GM18520 (cell line): ENCODE data around the gene ENTPD8.

ENCODE experiments used
- ATAC-seq: cut with Tn5 transposase; IDR thresholded peaks from one replicate; pipeline ENCODE4 v1.9.1; 2021; ENCODE audit not compliant: unreplicated experiment

ENTPD8 gene

DNA sequence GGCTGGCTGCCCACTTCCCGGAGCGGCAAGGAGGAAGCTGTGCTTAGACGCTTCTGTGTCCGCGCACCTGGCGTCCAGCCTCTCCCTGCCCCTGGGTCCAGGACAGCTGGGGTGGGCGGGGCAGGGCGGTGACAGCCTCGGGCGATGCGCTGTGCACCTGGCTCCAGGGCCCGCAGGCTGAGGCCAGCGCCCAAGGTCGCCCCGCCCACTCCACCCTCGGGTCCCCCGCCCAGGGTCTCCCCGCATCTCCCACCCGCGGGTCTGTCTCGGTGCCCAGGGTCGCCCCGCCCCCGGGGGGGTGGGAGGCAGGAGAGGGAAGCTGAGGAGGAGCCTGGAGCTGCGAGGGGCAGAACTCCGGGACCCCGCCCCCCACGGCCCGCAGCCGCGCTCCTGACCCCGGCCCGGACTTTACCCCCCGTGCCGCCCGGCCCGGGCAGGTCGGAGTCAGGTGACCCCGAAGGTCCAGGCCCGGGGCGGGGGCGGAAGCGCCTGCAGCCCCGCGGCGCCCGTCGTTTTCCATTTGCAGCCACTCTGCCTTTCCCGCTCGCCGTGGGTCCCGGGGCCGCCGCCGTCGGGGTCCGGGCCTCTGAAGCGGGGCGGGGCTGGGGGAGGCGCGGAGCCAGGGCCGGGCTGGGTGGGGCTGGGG is at the start of gene ENTPD8:
TSS of gene ENTPD8 (minus strand) at position 69 of the 646 bp plus-strand sequence. CDS start 3,072 bp downstream, outside the sequence.
- ATAC-seq = no peak

GRCh38 chr9:137490532-137491186 is 49.5 kb upstream of the ENTPD8 start:
- ATAC-seq = no peak

DNA sequence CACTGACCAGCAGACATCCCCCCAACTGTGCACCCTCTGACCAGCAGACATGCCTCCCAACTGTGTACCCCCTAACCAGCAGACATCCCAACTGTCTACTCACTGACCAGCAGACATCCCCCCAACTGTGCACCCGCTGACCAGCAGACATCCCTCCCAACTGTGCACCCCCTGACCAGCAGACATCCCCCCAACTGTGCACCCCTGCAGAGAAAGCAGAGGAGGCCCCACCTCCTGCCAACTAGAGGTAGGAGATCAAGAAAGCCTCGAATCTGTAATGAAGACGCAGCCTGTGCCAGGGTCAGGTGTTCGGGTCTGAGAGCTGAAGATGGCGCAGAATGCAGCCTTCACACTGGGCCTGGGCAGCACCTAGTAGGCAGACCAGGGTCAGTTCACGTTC is 47.7 kb upstream of the ENTPD8 start:
- no peak for ATAC-seq

- ATAC-seq = no peak
Observed at GRCh38 chr9:137488327-137488653, 47.1 kb upstream of the ENTPD8 start.

GRCh38 chr9:137487454-137488326 is 46.5 kb upstream of the ENTPD8 start:
- ATAC-seq = no peak

GRCh38 chr9:137486545-137487453 is 45.6 kb upstream of the ENTPD8 start:
- ATAC-seq = no peak

DNA sequence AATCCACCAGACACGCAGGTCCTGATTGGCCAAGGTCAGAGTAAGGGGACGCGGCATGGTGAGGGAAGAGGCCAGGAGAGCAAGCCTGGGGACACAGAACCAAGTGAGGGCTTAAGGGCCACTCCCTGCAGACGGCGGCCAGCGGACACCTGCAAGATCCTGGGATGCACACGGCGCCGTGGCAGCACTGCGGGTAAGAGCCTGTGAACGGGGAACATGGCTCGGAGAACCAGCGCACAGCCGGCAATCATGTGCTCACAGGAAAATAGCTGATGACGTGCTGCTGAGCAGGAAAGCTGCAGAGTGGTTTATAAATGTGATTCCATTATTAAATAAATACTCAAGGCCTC is 45.0 kb upstream of the ENTPD8 start:
- ATAC-seq = no peak

GRCh38 chr9:137485343-137486140 is 44.4 kb upstream of the ENTPD8 start:
- no peak for ATAC-seq

- no peak for ATAC-seq
Observed at GRCh38 chr9:137484551-137485315, 43.6 kb upstream of the ENTPD8 start.

DNA sequence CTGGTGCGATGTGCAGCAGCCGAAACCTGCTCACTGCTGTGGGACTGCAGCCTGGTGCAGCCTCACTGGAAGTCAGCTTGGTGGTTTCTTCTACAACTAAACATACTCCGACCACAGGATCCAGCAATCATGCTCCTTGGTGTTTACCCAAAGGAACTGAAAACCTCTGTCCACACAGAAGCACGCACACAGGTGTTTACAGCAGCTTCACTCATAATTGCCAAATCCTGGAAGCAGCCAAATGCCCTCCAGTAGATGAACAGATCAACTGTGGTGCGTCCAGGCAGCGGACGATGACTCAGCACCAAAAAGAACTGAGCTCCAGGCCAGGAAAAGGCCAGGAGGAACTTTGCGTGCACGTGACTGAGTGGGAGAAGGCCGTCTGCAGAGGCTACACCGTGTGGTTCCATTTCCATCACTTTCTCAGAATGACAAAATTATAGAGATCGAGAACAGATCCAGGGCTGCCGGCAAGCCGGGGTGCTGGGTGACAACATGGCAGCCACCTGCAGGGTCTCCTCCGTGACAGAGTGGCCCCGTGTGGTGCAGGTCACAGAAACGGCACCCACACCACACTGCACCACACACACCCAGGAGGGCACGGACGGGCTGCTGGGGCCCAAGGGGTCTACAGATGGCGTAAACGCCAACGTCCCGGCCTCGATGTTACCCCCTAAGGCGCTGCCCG is 41.1 kb upstream of the ENTPD8 start:
- ATAC-seq = no peak

DNA sequence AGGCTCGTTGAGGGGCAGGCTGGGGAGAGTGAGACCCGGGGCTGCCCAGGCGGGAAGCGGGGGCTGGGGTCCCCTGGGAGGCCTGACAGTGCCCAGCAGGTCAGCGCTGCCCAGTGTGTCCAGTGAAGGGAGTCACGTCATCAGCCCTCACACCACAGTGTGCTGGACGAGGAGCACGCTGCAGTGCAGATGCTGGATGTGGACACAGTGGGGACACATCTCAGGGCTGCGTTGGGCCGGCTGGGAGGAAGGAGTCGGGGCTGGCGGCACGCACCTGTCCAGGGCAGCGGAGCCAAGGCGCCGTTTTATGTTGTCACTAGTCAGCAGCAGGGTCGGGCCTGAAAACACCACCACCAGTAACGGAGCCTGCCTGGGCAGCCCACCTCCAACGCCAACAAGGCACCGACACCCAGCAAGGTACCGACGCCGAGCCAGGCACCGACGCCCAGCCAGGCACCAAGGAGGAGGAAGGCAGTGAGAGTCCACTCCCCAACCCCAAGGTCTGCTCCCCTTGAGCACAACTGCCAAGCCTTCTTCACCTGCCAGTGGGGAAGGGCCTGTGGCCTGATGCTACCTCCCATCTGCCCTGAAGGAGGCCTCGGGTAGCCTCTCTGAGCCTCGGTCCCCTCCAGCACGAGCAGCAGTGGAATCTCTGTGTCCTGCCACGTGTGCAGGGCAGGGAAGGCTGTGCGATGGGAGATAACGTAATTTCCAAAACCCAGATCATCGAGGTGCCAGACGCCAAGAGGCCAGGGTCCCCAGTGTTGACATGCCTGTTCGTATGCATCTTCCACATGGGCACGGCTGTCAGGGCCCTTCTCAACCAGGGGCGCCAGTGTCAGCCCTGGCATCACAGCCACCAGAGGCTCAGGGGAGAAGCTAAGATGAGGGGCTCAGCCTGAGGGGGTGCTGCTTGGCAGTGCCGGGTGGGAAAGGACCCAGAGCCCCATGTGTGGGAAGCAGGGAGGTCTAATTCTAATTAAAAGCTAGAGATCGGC is 39.8 kb upstream of the ENTPD8 start:
- no peak for ATAC-seq

- ATAC-seq = no peak
Observed at GRCh38 chr9:137479892-137480685, 38.9 kb upstream of the ENTPD8 start.

GRCh38 chr9:137478962-137479861 is 38.1 kb upstream of the ENTPD8 start:
- ATAC-seq = no peak

DNA sequence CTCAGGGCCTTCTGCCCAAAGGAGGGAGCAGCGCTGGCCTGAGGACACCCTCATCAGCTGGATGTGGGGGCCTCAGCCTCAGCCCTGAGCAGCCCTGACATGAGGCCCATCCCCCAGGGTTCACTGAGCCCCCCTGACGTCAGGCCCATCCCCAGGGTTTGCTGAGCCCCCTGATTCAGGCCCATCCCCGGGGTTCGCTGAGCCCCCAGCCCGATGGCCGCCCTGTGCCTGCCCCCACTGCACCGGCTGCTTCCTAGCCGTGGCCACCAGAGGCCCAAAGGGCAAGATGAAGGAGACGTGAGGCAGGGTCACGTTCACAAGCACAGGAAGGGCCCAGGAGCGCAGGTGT is 37.4 kb upstream of the ENTPD8 start:
- no peak for ATAC-seq

DNA sequence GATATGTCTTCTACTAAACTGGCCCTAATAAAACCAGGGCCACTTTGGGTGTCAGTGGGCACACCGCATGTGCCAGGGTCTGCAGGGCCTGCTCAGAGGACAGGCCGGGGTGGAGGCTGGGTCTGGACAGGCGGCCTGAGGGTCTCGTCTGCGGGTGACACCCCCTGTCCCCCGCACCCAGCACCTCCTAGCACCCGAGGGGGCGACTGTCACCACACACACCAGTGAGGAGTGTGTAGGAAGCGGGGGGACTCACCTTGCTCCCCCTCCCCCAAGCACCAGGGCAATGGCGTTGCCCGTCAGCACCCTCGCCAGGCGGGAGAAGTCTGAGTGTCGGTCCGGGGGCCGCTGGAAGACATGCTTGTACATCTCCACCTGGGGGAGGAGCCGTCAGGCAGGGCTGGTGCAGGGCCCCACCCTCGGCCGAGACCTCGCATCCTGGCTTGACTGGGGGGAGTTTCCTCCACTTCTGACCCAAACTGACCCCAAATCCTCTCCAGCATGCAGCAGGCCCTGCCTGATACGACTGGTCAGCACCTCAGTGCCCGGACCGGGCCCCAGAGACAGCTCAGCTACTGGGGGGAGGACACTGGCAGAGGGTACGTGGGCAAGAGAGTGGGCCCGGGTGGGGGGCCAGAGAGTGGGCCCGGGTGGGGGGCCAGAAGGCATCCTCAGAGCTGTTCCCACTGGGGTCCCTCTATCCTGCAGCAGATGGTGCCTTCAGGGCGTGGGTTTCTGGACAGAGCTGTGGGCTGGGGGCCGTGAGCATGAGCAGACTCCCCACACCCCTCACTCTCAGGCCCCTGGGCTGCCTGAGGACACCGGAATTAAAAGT is 36.8 kb upstream of the ENTPD8 start:
- no peak for ATAC-seq
